Measurements from ENCODE around the gene TMEM109.

Gene TMEM109

GRCh38 chr11:60924906-60925853, 11.2 kb downstream of the TMEM109 start:
- TF ChIP-seq NFIC (IDR thresholded peaks at IDR 0.05), result no peak
- no peak for TF ChIP-seq CEBPB (IDR thresholded peaks at IDR 0.05)
- TF ChIP-seq EGR1 (IDR thresholded peaks at IDR 0.05), result no peak
- TF ChIP-seq USF1 (IDR thresholded peaks at IDR 0.05), result no peak
- no peak for TF ChIP-seq YY1 (IDR thresholded peaks at IDR 0.05; ENCODE audit: low read depth)
- TF ChIP-seq TAF1 (IDR thresholded peaks at IDR 0.05; ENCODE audit: low read depth), result no peak
- no peak for TF ChIP-seq CREB1 (IDR thresholded peaks at IDR 0.05; ENCODE audit: low read depth)
- no peak for TF ChIP-seq EP300 (IDR thresholded peaks at IDR 0.05; ENCODE audit: borderline replicate concordance)
- TF ChIP-seq RAD21 (IDR thresholded peaks at IDR 0.05; ENCODE audit: low read depth), result no peak
- TF ChIP-seq ZBTB7A (IDR thresholded peaks at IDR 0.05; ENCODE audit: low read depth), result no peak; the same call in 1 of the 2 replicates
- TF ChIP-seq TEAD4 (IDR thresholded peaks at IDR 0.05), result no peak
- TF ChIP-seq REST (IDR thresholded peaks at IDR 0.05; ENCODE audit: low read depth), result no peak
- no peak for TF ChIP-seq TCF12 (IDR thresholded peaks at IDR 0.05; ENCODE audit: low read depth)
- no peak for TF ChIP-seq MAX (IDR thresholded peaks at IDR 0.05)
- TF ChIP-seq FOXM1 (IDR thresholded peaks at IDR 0.05; ENCODE audit: borderline replicate concordance, low read depth), result no peak

GRCh38 chr11:60925868-60926267, 11.9 kb downstream of the TMEM109 start:
- no peak for TF ChIP-seq USF1 (IDR thresholded peaks at IDR 0.05)
- no peak for TF ChIP-seq NFIC (IDR thresholded peaks at IDR 0.05)

GRCh38 chr11:60926500-60926899, 12.5 kb downstream of the TMEM109 start:
- TF ChIP-seq FOXM1 (IDR thresholded peaks at IDR 0.05; ENCODE audit: borderline replicate concordance, low read depth) (no peak), USF1 (IDR thresholded peaks at IDR 0.05) (no peak), ZBTB7A (IDR thresholded peaks at IDR 0.05; ENCODE audit: low read depth) (no peak), REST (IDR thresholded peaks at IDR 0.05; ENCODE audit: low read depth) (no peak)

GRCh38 chr11:60927061-60927592, 13.2 kb downstream of the TMEM109 start:
- no peak for TF ChIP-seq CREB1 (IDR thresholded peaks at IDR 0.05; ENCODE audit: low read depth)
- no peak for TF ChIP-seq YY1 (IDR thresholded peaks at IDR 0.05; ENCODE audit: low read depth)
- no peak for TF ChIP-seq TEAD4 (IDR thresholded peaks at IDR 0.05)
- TF ChIP-seq USF1 (IDR thresholded peaks at IDR 0.05), result no peak
- TF ChIP-seq CEBPB (IDR thresholded peaks at IDR 0.05), result no peak
- TF ChIP-seq EP300 (IDR thresholded peaks at IDR 0.05; ENCODE audit: borderline replicate concordance), result no peak

- TF ChIP-seq CEBPB (IDR thresholded peaks at IDR 0.05) (no peak), MAX (IDR thresholded peaks at IDR 0.05) (no peak), YY1 (IDR thresholded peaks at IDR 0.05; ENCODE audit: low read depth) (no peak)
Observed at GRCh38 chr11:60927600-60927999, 13.6 kb downstream of the TMEM109 start.
